ENCODE measurements around the gene SLC12A2.

- TF ChIP-seq ATF6 (CRISPR knock-in tag; IDR thresholded peaks at IDR 0.05): no peak
- TF ChIP-seq SMAD4 (CRISPR knock-in tag; conservative IDR thresholded peaks at IDR 0.05): no peak
- TF ChIP-seq ZNF561 (CRISPR knock-in tag; conservative IDR thresholded peaks at IDR 0.05): no peak
- no peak for TF ChIP-seq RBM34 (IDR thresholded peaks at IDR 0.05; ENCODE audit: borderline replicate concordance, insufficient read depth, low read length)
- TF ChIP-seq ZNF253 (CRISPR knock-in tag; conservative IDR thresholded peaks at IDR 0.05): no peak
- TF ChIP-seq CTCF (IDR thresholded peaks at IDR 0.05 in 2 of 3, conservative IDR thresholded peaks at IDR 0.05 in 1 of 3; ENCODE audit: insufficient read depth in 2 of 3, low read depth in 1 of 3, low read length in 3 of 3): no peak
- no peak for TF ChIP-seq ATF4 (CRISPR knock-in tag; IDR thresholded peaks at IDR 0.05)
- TF ChIP-seq NBN (IDR thresholded peaks at IDR 0.05; ENCODE audit: low read depth): no peak
Observed at GRCh38 chr5:128225245-128226030, 141.9 kb downstream of the SLC12A2 start.
